Activated naive CD4-positive, alpha-beta T cell treated with anti-CD3 and anti-CD28 coated beads, Interleukin-2, amount 50 U/mL, for 72 hours (primary cell): Measurements from ENCODE around the gene LCOR. TPM values are rescaled to one million over a fixed set of nuclear protein-coding genes. Genes with fewer than 3 reads are reported as not detected.
"Not testable (repeated sequence)": the region's sequence is repeated elsewhere in the genome, so short reads cannot be mapped to it uniquely, and the experiment has no call there.

ENCODE experiments used
- ATAC-seq, 2 donors: fragments of 150-1000 bp; cut with Tn5 transposase; 2 replicates each; pipeline ENCODE4 v1.10.0; 2021; ENCODE audit warnings: mild to moderate bottlenecking in 2 of 2, moderate library complexity in 2 of 2
- DNase-seq, 2 donors: peaks; one replicate each; pipeline ENCODE4 v3.0.0; 2021 to 2022; ENCODE audit warnings: low spot score in 2 of 2
- H3K27ac Mint-ChIP-seq, 2 donors: one replicate each; pipeline ENCODE4 v1.8.0; 2022; ENCODE audit warnings: mild to moderate bottlenecking in 2 of 2, mixed read lengths in 2 of 2
- H3K36me3 Mint-ChIP-seq, 2 donors: one replicate each; pipeline ENCODE4 v1.8.0; 2022; ENCODE audit warnings: mixed read lengths in 2 of 2
- H3K9me3 Mint-ChIP-seq, 2 donors: one replicate each; pipeline ENCODE4 v1.8.0; 2022; ENCODE audit warnings: mixed read lengths in 2 of 2
- total RNA-seq, 2 donors: library from RNA; stranded (reverse); gene quantifications; one replicate each; pipeline ENCODE4 v1.2.3, GENCODE V29; 2022

The LCOR gene
- total RNA-seq, 2 donors from 2014 or later, result 27.1 to 30.0 TPM

DNA sequence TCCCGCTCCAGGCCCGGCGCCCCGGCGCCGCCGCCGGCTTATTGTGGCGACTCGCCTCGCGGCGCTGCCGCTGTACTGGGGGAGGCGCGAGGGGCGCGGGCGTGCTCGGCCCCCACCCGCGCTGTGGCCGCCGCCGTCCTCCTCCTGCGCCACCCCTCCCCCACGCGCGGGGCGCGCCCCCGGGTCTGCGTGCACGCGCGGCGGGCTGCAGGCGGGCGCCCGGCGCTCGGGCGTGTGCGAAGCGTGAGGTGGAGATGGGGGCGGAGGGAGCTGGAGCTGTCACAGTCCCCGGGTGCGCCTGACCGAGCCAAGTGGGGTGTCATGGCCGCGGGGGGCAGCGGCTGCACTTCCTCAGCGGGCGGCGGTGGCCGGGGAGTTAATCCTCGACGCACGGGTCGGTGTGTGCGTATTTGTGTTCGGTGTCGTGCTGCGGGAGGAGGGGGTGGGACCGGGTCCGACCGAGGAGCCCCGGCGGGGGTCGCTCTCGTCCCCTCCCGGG, 672 bp downstream of the LCOR start:
- Mint-ChIP-seq H3K36me3 (peaks cover 6 to 9% of the 10 kb centered on the region in 2 donors), H3K27ac (peak overlapping the region; percentile 84 to 89), H3K9me3 (no peaks in the 10 kb centered on the region)
- DNase-seq, result peak; percentile 87 to 91
- peak; percentile 74 to 75 for ATAC-seq

GRCh38 chr10:96833220-96834001, 1.3 kb downstream of the LCOR start:
- H3K36me3 Mint-ChIP-seq, result peaks cover 6 to 16% of the 10 kb centered on the region in 2 donors
- H3K9me3 Mint-ChIP-seq, result no peaks in the 10 kb centered on the region
- ATAC-seq, result peak in 1 of 2 donors; percentile 2
- peak in 1 of 2 donors; percentile 12 for DNase-seq
- peak overlapping the region; percentile 89 to 91 for H3K27ac Mint-ChIP-seq

DNA sequence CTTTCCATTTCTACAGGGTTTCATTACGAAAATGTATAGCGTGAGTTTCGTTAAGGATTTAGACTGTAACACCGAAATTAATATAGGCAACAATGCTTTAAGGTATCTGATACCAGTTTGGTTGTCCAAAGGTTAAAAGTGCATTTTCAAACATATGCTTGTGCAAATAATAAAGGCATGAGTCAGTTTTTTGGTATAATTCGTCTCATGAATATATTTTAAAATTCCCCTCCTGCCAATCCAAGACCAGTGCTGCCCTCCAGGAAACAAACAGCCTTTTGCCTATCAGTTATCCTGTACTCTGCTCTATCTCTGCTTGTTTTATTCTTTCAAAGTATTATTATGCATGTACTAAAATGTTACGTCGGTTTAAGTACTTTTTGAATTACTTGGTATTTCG, 2.0 kb downstream of the LCOR start:
- DNase-seq (no peak), ATAC-seq (no peak)
- Mint-ChIP-seq H3K27ac (peak overlapping the region; percentile 89 to 91), H3K36me3 (peaks cover 6 to 19% of the 10 kb centered on the region in 2 donors), H3K9me3 (no peaks in the 10 kb centered on the region)

DNA sequence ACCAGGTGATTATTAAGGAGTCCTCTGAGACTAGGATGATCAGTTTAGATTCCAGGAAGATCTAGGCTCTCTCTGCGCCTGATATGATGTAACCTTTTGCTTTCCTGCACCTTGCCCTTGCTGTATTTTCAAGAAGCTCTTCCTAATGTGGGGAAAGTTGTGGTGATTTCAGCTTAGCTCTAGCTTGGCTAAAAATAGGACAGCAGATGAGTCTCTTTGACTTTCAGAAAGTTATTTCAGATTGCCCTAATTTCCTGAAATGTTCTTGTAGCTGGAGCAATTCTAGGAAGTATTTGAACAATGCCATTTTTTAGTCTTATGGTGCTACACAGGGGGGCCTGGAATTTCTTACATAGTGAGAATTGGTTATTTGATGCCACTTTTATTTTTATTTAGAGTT, 3.8 kb downstream of the LCOR start:
- no peaks in the 10 kb centered on the region for H3K9me3 Mint-ChIP-seq
- H3K27ac Mint-ChIP-seq, result no peak overlapping the region
- no peak for ATAC-seq

GRCh38 chr10:96838529-96838928, 6.4 kb downstream of the LCOR start:
- DNase-seq, result no peak
- Mint-ChIP-seq H3K36me3 (peaks cover 4 to 22% of the 10 kb centered on the region in 2 donors), H3K9me3 (no peaks in the 10 kb centered on the region), H3K27ac (no peak overlapping the region)
- no peak for ATAC-seq

More for the DNA sequence above, 3.8 kb downstream of the LCOR start:
- DNase-seq, result no peak
- peaks cover 6 to 19% of the 10 kb centered on the region in 2 donors for H3K36me3 Mint-ChIP-seq

- Mint-ChIP-seq H3K36me3 (peaks cover 0 to 20% of the 10 kb centered on the region in 2 donors), H3K27ac (no peak overlapping the region), H3K9me3 (no peaks in the 10 kb centered on the region)
- ATAC-seq (peak; percentile 57 to 65), DNase-seq (no peak)
These were observed 8.9 kb downstream of the LCOR start for GRCh38 chr10:96840841-96841518.

DNA sequence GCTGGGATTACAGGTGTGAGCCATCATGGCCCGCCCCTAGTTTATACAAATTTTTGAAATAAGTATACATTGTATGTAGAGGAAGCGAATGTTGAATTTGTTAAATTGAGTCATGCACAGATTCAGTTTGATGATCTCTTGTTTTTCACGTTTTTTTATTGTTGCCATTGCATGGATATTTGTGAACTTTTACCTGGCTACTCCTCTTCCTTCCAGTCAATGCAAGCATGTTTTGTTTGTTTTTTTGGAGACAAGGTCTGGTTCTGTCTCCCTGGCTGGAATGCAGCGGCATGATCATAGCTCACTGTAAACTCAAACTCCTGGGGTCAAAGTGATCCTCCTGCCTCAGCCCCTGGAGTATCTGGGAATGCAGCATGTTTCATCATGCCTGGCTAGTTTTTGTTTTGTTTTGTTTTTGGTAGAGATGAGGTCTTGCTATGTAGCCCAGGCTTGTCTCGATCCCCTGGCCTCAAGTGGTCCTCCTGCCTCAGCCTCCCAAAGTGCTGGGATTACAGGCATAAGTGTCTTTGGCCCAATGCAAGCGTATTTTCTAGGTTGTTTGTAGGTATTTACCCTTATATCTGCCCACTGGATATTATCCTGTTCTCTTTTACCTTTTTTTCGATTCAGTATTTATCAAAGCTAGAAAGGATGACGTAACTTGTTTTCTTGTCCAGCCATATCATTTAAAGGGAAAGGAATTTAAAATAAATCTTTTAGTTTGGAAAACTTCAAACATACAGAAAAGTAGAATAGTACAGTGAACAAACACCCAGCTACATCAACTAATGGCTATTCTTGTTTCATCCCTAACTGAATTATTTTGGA, 11.0 kb downstream of the LCOR start:
- Mint-ChIP-seq H3K27ac (peak overlapping the region in 1 of 2 donors; percentile 79), H3K9me3 (no peaks in the 10 kb centered on the region), H3K36me3 (peaks cover 0 to 13% of the 10 kb centered on the region in 2 donors)
- DNase-seq (no peak), ATAC-seq (no peak)

GRCh38 chr10:96843823-96844222, 11.7 kb downstream of the LCOR start:
- Mint-ChIP-seq H3K9me3 (no peaks in the 10 kb centered on the region), H3K36me3 (peaks cover 0 to 7% of the 10 kb centered on the region in 2 donors), H3K27ac (peak overlapping the region in 1 of 2 donors; percentile 50)
- DNase-seq (no peak), ATAC-seq (no peak)

DNA sequence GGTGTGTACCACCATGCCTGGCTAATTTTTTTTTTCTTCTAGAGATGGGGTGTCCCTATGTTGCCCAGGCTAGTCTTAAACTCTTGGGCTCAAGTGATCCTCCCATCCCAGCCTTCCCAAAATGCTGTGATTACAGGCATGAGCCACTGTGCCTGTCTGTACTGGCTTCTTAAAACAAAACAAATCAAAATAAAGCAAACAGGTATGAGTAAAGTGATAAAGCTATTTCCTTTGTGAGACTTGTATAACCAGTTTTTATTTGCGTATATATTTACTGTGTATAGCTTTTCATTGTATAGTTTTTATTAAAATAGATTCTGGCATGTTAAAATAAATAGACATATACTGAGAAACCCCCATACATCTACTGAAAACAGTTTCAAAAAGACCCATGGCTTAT, 14.3 kb downstream of the LCOR start:
- ATAC-seq, result no peak
- no peak overlapping the region for H3K27ac Mint-ChIP-seq
- peaks cover 5 to 20% of the 10 kb centered on the region in 2 donors for H3K36me3 Mint-ChIP-seq
- no peaks in the 10 kb centered on the region for H3K9me3 Mint-ChIP-seq
- DNase-seq, result no peak

DNA sequence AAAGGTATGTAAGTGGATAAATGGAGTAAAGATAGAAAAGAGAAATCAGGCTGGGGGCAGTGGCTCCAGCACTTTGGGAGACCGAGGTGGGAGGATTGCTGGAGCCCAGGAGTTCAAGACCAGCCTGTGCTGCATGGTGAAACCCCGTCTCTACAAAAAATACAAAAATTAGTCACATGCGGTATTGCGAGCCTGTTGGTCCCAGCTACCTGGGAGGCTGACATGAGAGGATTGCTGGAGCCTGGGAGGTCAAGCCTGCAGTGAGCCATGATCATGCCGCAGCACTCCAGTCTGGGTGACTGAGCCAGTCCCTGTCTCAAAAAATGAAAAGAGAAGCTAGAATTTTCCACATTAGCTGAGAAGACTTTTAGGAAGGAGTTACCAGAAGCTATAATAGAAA, 14.8 kb downstream of the LCOR start:
- H3K27ac Mint-ChIP-seq, result no peak overlapping the region
- H3K36me3 Mint-ChIP-seq, result peaks cover 5 to 23% of the 10 kb centered on the region in 2 donors
- no peak for ATAC-seq
- no peaks in the 10 kb centered on the region for H3K9me3 Mint-ChIP-seq
- no peak for DNase-seq

GRCh38 chr10:96847356-96847755, 15.3 kb downstream of the LCOR start:
- not testable (repeated sequence) for DNase-seq, H3K27ac Mint-ChIP-seq, ATAC-seq, H3K9me3 Mint-ChIP-seq
- peaks cover 5 to 23% of the 10 kb centered on the region in 2 donors for H3K36me3 Mint-ChIP-seq

DNA sequence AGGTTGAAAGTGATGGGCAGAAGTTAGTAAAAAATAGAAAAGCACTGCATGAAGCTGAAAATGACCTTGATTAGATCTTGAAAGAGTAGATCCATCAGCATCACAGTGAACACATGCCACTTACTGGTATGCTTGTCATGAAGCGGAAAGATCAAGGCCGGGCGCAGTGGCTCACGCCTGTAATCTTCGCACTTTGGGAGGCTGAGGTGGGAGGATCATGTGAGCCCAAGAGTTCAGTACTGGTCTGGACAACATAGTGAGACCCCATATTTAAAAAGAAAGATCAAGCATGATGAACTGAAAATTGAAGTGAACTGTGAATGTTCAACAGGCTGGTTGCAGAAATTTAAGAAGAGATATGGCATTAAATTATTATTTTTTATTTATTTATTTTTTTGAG, 18.0 kb downstream of the LCOR start:
- Mint-ChIP-seq H3K27ac (peak overlapping the region in 1 of 2 donors; percentile 44), H3K36me3 (peaks cover 5 to 24% of the 10 kb centered on the region in 2 donors), H3K9me3 (peaks cover 0 to 7% of the 10 kb centered on the region in 2 donors)
- DNase-seq, result no peak
- ATAC-seq, result no peak

DNA sequence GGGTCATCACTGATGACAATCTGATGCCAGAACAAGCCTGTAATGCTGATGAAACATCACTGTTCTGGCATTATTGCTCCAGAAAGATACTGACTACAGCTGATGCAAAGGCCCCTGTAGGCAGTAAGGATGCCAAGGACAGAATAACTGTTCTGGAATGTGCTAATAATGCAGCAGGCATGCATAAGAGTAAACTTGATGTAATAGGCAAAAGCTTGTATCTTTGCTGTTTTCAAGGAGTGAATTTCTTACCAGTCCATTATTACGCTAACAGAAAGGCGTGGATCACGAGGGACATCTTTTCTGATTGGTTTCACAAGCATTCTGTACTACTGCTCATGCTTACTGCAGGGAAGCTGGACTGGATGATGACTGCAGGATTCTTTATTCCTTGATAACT, 18.7 kb downstream of the LCOR start:
- Mint-ChIP-seq H3K27ac (peak overlapping the region in 1 of 2 donors; percentile 25), H3K9me3 (peaks cover 0 to 7% of the 10 kb centered on the region in 2 donors), H3K36me3 (peaks cover 5 to 24% of the 10 kb centered on the region in 2 donors)
- DNase-seq (no peak), ATAC-seq (no peak)

- H3K36me3 Mint-ChIP-seq, result peaks cover 5 to 24% of the 10 kb centered on the region in 2 donors
- peak overlapping the region in 1 of 2 donors; percentile 25 for H3K27ac Mint-ChIP-seq
- ATAC-seq, result no peak
- H3K9me3 Mint-ChIP-seq, result peaks cover 0 to 7% of the 10 kb centered on the region in 2 donors
- no peak for DNase-seq
These were observed 19.2 kb downstream of the LCOR start for GRCh38 chr10:96851281-96851680.

- no peak overlapping the region for H3K27ac Mint-ChIP-seq
- peaks cover 0 to 7% of the 10 kb centered on the region in 2 donors for H3K9me3 Mint-ChIP-seq
- ATAC-seq (no peak), DNase-seq (no peak)
- peaks cover 10 to 35% of the 10 kb centered on the region in 2 donors for H3K36me3 Mint-ChIP-seq
These were observed 24.2 kb downstream of the LCOR start for GRCh38 chr10:96856317-96856716.

DNA sequence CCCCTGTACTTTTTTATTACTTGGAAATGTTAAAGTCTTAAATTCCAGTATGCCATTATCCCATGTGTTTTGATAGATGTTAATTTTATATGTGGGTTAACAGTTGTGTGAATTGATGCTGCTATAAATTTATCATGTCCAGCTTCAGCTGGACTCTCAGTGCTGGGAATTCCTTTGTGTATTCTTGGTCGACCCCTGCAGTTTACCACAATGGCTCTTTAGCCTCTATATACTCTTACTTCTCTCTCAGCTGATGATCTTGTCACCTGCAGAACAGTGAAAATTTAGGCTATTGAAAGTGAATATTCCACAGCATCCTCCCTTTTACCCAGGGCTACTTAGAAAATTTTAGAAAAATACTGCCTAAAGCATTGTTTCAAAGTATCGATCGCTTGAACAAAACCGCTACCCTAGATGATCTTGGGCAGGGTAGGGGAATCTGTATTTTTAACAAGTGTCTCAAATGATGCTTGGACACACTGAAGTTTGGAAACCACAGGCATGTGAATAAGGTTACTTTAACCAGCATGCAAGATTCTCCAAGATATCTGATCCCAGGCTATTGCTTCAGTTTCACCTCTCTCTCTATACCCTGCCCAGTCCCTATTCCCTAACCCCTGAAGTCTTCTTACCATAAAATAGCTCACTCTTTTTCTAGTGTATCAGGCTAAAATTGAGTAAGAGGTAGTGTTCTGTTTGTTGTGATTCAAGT, 25.4 kb downstream of the LCOR start:
- H3K9me3 Mint-ChIP-seq, result peaks cover 0 to 7% of the 10 kb centered on the region in 2 donors
- peak overlapping the region in 1 of 2 donors; percentile 12 for H3K27ac Mint-ChIP-seq

More for the DNA sequence above, 25.4 kb downstream of the LCOR start:
- peaks cover 10 to 43% of the 10 kb centered on the region in 2 donors for H3K36me3 Mint-ChIP-seq
- peak in 1 of 2 donors; percentile 31 for ATAC-seq
- DNase-seq, result no peak
